AG04449 (cell line): ENCODE results near the gene NOM1.
"Not testable (repeated sequence)": the region's sequence is repeated elsewhere in the genome, so short reads cannot be mapped to it uniquely, and the experiment has no call there.

Experiments used
- CTCF ChIA-PET: fragments of 350-600 bp; formaldehyde crosslinking; extraction: SDS; loops from one replicate; lab custom pipeline; 2021; ENCODE audit warnings: antibody characterized with exemption; lab: Yijun Ruan, JAX
- POLR2A ChIA-PET: fragments of 400-600, 350-600 bp; formaldehyde crosslinking; extraction: SDS; loops from one replicate; lab custom pipeline; 2020; ENCODE audit warnings: antibody characterized with exemption, inconsistent platforms; lab: Yijun Ruan, JAX
- DNase-seq: peaks from one replicate; pipeline ENCODE4 v3.0.0-alpha.2; 2010; ENCODE audit warnings: low read depth, low spot score
- H3K4me3 ChIP-seq: 2 replicates; pipeline ENCODE4 v1.5.1; 2011; ENCODE audit warnings: low read depth, mild to moderate bottlenecking, control low read depth, low read length
- TF ChIP-seq, protein P1 (sequence below): IDR thresholded peaks from one replicate; pipeline ENCODE4 v1.5.1; 2011; ENCODE audit warnings: mild to moderate bottlenecking, moderate library complexity, low read length, control low read depth, inconsistent platforms; ENCODE audit not compliant: insufficient read depth; ENCODE audit errors: missing control alignments

Gene NOM1, protein sequence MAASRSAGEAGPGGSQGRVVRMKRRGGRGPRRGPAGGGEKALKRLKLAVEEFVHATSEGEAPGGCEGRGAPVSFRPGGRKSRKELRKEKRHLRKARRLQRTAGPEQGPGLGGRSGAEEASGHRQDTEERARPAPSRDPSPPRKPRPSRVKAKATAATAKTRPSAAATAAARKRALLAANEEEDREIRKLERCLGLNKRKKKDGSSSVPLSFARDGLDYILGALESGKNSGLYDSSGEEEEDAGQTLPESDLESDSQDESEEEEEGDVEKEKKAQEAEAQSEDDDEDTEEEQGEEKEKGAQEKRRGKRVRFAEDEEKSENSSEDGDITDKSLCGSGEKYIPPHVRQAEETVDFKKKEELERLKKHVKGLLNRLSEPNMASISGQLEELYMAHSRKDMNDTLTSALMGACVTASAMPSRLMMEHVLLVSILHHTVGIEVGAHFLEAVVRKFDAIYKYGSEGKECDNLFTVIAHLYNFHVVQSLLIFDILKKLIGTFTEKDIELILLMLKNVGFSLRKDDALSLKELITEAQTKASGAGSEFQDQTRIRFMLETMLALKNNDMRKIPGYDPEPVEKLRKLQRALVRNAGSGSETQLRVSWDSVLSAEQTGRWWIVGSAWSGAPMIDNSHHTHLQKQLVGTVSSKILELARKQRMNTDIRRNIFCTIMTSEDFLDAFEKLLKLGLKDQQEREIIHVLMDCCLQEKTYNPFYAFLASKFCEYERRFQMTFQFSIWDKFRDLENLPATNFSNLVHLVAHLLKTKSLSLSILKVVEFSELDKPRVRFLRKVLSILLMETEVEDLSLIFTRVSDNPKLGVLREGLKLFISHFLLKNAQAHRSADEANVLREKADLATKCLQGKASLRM

GRCh38 chr7:156949541-156950380, at the start of gene NOM1:
Gene NOM1 (plus strand): TSS chr7:156949712. CDS start chr7:156949738, 26 bp downstream.
- POLR2A ChIA-PET, result no interaction called here
- peak within 1 kb of the TSS; percentile 78 for H3K4me3 ChIP-seq
- peak; percentile 3 for DNase-seq
- TF ChIP-seq, protein P1, sequence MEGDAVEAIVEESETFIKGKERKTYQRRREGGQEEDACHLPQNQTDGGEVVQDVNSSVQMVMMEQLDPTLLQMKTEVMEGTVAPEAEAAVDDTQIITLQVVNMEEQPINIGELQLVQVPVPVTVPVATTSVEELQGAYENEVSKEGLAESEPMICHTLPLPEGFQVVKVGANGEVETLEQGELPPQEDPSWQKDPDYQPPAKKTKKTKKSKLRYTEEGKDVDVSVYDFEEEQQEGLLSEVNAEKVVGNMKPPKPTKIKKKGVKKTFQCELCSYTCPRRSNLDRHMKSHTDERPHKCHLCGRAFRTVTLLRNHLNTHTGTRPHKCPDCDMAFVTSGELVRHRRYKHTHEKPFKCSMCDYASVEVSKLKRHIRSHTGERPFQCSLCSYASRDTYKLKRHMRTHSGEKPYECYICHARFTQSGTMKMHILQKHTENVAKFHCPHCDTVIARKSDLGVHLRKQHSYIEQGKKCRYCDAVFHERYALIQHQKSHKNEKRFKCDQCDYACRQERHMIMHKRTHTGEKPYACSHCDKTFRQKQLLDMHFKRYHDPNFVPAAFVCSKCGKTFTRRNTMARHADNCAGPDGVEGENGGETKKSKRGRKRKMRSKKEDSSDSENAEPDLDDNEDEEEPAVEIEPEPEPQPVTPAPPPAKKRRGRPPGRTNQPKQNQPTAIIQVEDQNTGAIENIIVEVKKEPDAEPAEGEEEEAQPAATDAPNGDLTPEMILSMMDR, result peak; percentile 69
- CTCF ChIA-PET, result interaction anchor here (0.6 to 7.3 kb wide), 34 partner anchors 9 to 1151 kb away, joined by 3 to 75 read pairs (median 5); partner anchors contain the start of gene LMBR1

- H3K4me3 ChIP-seq, POLR2A ChIA-PET, DNase-seq: not testable (repeated sequence)
- CTCF ChIA-PET, result interaction anchor here (1.1 to 2.5 kb wide), 2 partner anchors 49 to 1095 kb away, joined by 3 to 10 read pairs; partner anchors contain the start of gene NOM1
These were observed 49.4 kb upstream of the NOM1 start for GRCh38 chr7:156900093-156900492.

GRCh38 chr7:156903232-156903909, 46.1 kb upstream of the NOM1 start:
- ChIA-PET POLR2A (no interaction called here), CTCF (interaction anchor here (2.7 kb wide), 1 partner anchor 10 kb away, joined by 13 read pairs; the partner anchor contains the start of gene LMBR1)
- TF ChIP-seq, protein P1, result no peak
- H3K4me3 ChIP-seq, result no peak overlapping the region
- no peak for DNase-seq

GRCh38 chr7:156906200-156906649, 43.3 kb upstream of the NOM1 start:
- ChIA-PET POLR2A (no interaction called here), CTCF (no interaction called here)
- TF ChIP-seq, protein P1, result no peak
- DNase-seq, result no peak
- H3K4me3 ChIP-seq, result no peak overlapping the region

DNA sequence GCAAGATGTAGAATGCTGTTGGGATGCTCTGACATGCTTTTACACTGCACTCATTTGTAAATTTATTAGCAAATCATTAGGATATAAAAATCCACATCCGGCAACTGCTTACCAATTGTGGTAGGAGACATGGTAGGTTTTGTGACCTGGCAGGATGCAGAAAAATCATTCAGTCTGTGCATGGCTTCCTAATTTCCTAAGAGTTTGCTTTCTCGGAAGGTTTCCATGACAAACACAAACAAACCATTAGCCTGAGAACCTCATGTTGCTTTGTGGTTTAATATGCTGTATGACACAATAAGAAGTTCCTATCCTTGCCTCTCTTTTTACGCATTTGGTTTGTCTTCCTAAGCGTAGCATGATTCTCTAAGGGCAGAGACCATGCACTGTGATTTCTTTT, 41.9 kb upstream of the NOM1 start:
- TF ChIP-seq, protein P1, result no peak
- no peak overlapping the region for H3K4me3 ChIP-seq
- ChIA-PET POLR2A (no interaction called here), CTCF (interaction anchor here (0.6 kb wide), 1 partner anchor 11 kb away, joined by 3 read pairs; no protein-coding TSS in a partner anchor)
- peak; percentile 51 for DNase-seq

- DNase-seq, POLR2A ChIA-PET, CTCF ChIA-PET: not testable (repeated sequence)
These were observed 39.8 kb upstream of the NOM1 start for GRCh38 chr7:156909574-156910252.

More at GRCh38 chr7:156909574-156910252, 39.8 kb upstream of the NOM1 start:
- not testable (repeated sequence) for H3K4me3 ChIP-seq
